ENCODE data around the gene TFAP2D.

The TFAP2D gene

GRCh38 chr6:50821441-50822077 is 108.2 kb downstream of the TFAP2D start:
- peaks cover 65% of the 10 kb centered on the region for H3K27me3 Mint-ChIP-seq
- H3K27ac Mint-ChIP-seq, result no peak overlapping the region
- H3K9me3 Mint-ChIP-seq, result no peaks in the 10 kb centered on the region
- H3K4me3 Mint-ChIP-seq, result no peak overlapping the region
- no peaks in the 10 kb centered on the region for H3K36me3 Mint-ChIP-seq
- peaks cover 8% of the 10 kb centered on the region for H3K4me1 Mint-ChIP-seq

- Mint-ChIP-seq H3K27me3 (peaks cover 65% of the 10 kb centered on the region), H3K4me3 (no peak overlapping the region), H3K9me3 (no peaks in the 10 kb centered on the region), H3K4me1 (peaks cover 8% of the 10 kb centered on the region), H3K36me3 (no peaks in the 10 kb centered on the region), H3K27ac (no peak overlapping the region)
These were observed 108.8 kb downstream of the TFAP2D start for GRCh38 chr6:50822078-50822476.

Measured in activated naive CD4-positive, alpha-beta T cell treated with anti-CD3 and anti-CD28 coated beads, Interleukin-2, amount 50 U/mL, for 24 hours (primary cell).